MCF 10A (cell line): Measurements from ENCODE around the gene NQO2. TPM values are rescaled to one million over a fixed set of nuclear protein-coding genes. Genes with fewer than 3 reads are reported as not detected.
"Not testable (repeated sequence)": the region's sequence is repeated elsewhere in the genome, so short reads cannot be mapped to it uniquely, and the experiment has no call there.

Source experiments
- BruUV-seq: library from RNA; stranded (reverse); fragments of 400-500 nt; replicated peaks from 2 replicates; lab custom pipeline; 2021; lab: Mats Ljungman, UMichigan
- CTCF ChIA-PET: fragments of 300-600 bp; sonication (Branson Sonifier 250); formaldehyde crosslinking; extraction: SDS; loops from one replicate; lab custom pipeline; 2021; ENCODE audit warnings: antibody characterized with exemption, inconsistent platforms; lab: Yijun Ruan, JAX
- POLR2A ChIA-PET: fragments of 300-600, 350-650 bp; sonication (Branson Sonifier 250); formaldehyde crosslinking; extraction: SDS; loops from one replicate; lab custom pipeline; 2020; ENCODE audit warnings: antibody characterized with exemption, inconsistent platforms; lab: Yijun Ruan, JAX
- DNase-seq: peaks from one replicate; pipeline ENCODE4 v3.0.0-alpha.2; 2018; ENCODE audit not compliant: unreplicated experiment
- H3K27ac Mint-ChIP-seq: one replicate; pipeline ENCODE4 v1.8.0; 2022; ENCODE audit warnings: mild to moderate bottlenecking, low read depth, mixed read lengths; ENCODE audit not compliant: unreplicated experiment
- H3K27me3 Mint-ChIP-seq: one replicate; pipeline ENCODE4 v1.8.0; 2022; ENCODE audit warnings: mixed read lengths; ENCODE audit not compliant: insufficient read depth, unreplicated experiment
- H3K36me3 Mint-ChIP-seq: one replicate; pipeline ENCODE4 v1.8.0; 2022; ENCODE audit warnings: mild to moderate bottlenecking, moderate library complexity, mixed read lengths; ENCODE audit not compliant: insufficient read depth, unreplicated experiment
- H3K4me1 Mint-ChIP-seq: one replicate; pipeline ENCODE4 v1.8.0; 2022; ENCODE audit warnings: mixed read lengths; ENCODE audit not compliant: insufficient read depth, unreplicated experiment
- H3K4me3 Mint-ChIP-seq: one replicate; pipeline ENCODE4 v1.8.0; 2022; ENCODE audit warnings: mild to moderate bottlenecking, moderate library complexity, mixed read lengths; ENCODE audit not compliant: unreplicated experiment
- H3K9me3 Mint-ChIP-seq: one replicate; pipeline ENCODE4 v1.8.0; 2022; ENCODE audit warnings: mixed read lengths; ENCODE audit not compliant: unreplicated experiment
- CTCF ChIP-seq: fragments of 200-600 bp; IDR thresholded peaks from one replicate; pipeline ENCODE4 v1.8.0; 2022; ENCODE audit warnings: antibody characterized with exemption, mild to moderate bottlenecking; ENCODE audit not compliant: unreplicated experiment
- intact Hi-C: fragments of 100-400 bp; cut with micrococcal nuclease; formaldehyde crosslinking; loops from 2 replicates; pipeline ENCODE4 v1.14.1; 2022
- total RNA-seq: library from RNA; stranded (reverse); gene quantifications from 2 replicates; pipeline ENCODE4 v1.2.3, GENCODE V29; 2022

Gene NQO2
- total RNA-seq, 1 experiment from 2014 or later: 18.6 TPM

GRCh38 chr6:3052481-3053230, 53.0 kb downstream of the NQO2 start:
- Mint-ChIP-seq H3K4me3 (no peak overlapping the region), H3K27ac (no peak overlapping the region)
- CTCF ChIA-PET: interaction anchor here (0.6 to 0.9 kb wide), 4 partner anchors 13 to 56 kb away, joined by 3 to 7 read pairs (median 4); partner anchors contain the start of gene NQO2

GRCh38 chr6:3053231-3053508, 53.5 kb downstream of the NQO2 start:
- no TSS peak for BruUV-seq
- CTCF ChIA-PET: interaction anchor here (0.6 to 0.8 kb wide), 2 partner anchors 14 to 57 kb away, joined by 3 to 7 read pairs; no protein-coding TSS in a partner anchor
- intact Hi-C loops: loop anchor here (10.0 kb wide), 1 partner anchor 208 kb away; the partner anchor contains the start of gene SERPINB1

More at GRCh38 chr6:3052481-3053230, 53.0 kb downstream of the NQO2 start:
- H3K27me3 Mint-ChIP-seq: no peaks in the 10 kb centered on the region
- no peaks in the 10 kb centered on the region for H3K4me1 Mint-ChIP-seq
- POLR2A ChIA-PET: no interaction called here
- H3K36me3 Mint-ChIP-seq: no peaks in the 10 kb centered on the region
- no peak for DNase-seq
- TF ChIP-seq CTCF: no peak
- no TSS peak for BruUV-seq
- intact Hi-C loops: loop anchor here (10.0 kb wide), 1 partner anchor 208 kb away; the partner anchor contains the start of gene SERPINB1
- no peaks in the 10 kb centered on the region for H3K9me3 Mint-ChIP-seq

GRCh38 chr6:3054229-3055157, 54.8 kb downstream of the NQO2 start:
- not testable (repeated sequence) for H3K4me1 Mint-ChIP-seq, H3K36me3 Mint-ChIP-seq, H3K4me3 Mint-ChIP-seq, BruUV-seq, DNase-seq, H3K27ac Mint-ChIP-seq, H3K9me3 Mint-ChIP-seq
- ChIA-PET POLR2A (interaction anchor here (2.1 kb wide), 1 partner anchor 53 kb away, joined by 7 read pairs; no protein-coding TSS in a partner anchor), CTCF (interaction anchor here (0.6 to 6.7 kb wide), 5 partner anchors 24 to 345 kb away, joined by 3 to 34 read pairs (median 10); partner anchors contain the start of gene NQO2)
- intact Hi-C loops: loop anchor here (5.0 to 10.0 kb wide), 2 partner anchors 210 to 262 kb away; partner anchors contain the start of gene SERPINB1
- peaks cover 12% of the 10 kb centered on the region for H3K27me3 Mint-ChIP-seq

More at GRCh38 chr6:3053231-3053508, 53.5 kb downstream of the NQO2 start:
- DNase-seq: no peak
- POLR2A ChIA-PET: no interaction called here
- Mint-ChIP-seq H3K36me3 (no peaks in the 10 kb centered on the region), H3K9me3 (no peaks in the 10 kb centered on the region), H3K27ac (no peak overlapping the region), H3K27me3 (no peaks in the 10 kb centered on the region), H3K4me1 (no peaks in the 10 kb centered on the region), H3K4me3 (no peak overlapping the region)
- TF ChIP-seq CTCF: no peak

- not testable (repeated sequence) for H3K27ac Mint-ChIP-seq, H3K4me3 Mint-ChIP-seq
Measured at GRCh38 chr6:3055158-3055499, 55.4 kb downstream of the NQO2 start.

More at GRCh38 chr6:3055158-3055499, 55.4 kb downstream of the NQO2 start:
- BruUV-seq, H3K4me1 Mint-ChIP-seq, H3K9me3 Mint-ChIP-seq, DNase-seq, H3K36me3 Mint-ChIP-seq: not testable (repeated sequence)
- POLR2A ChIA-PET: interaction anchor here (2.1 kb wide), 1 partner anchor 53 kb away, joined by 7 read pairs; no protein-coding TSS in a partner anchor
- H3K27me3 Mint-ChIP-seq: peaks cover 12% of the 10 kb centered on the region
- CTCF ChIA-PET: interaction anchor here (0.7 to 6.7 kb wide), 4 partner anchors 24 to 65 kb away, joined by 3 to 34 read pairs (median 17); partner anchors contain the start of gene NQO2
- intact Hi-C loops: loop anchor here (5.0 to 10.0 kb wide), 2 partner anchors 210 to 263 kb away; partner anchors contain the start of gene SERPINB1
